H1 (cell line): ENCODE data around the gene USP16. TPM values are rescaled to one million over a fixed set of nuclear protein-coding genes. Genes with fewer than 3 reads are reported as not detected.

Experiments
- CTCF ChIA-PET: fragments of 300-600 bp; sonication (Branson Sonifier 250); formaldehyde crosslinking; loops from one replicate; lab custom pipeline; 2021; ENCODE audit not compliant: partially characterized antibody; lab: Charles Lee
- POLR2A ChIA-PET: fragments of 300-600 bp; sonication (Branson Sonifier 250); formaldehyde crosslinking; loops from one replicate; lab custom pipeline; 2021; ENCODE audit warnings: inconsistent platforms; ENCODE audit not compliant: partially characterized antibody; lab: Charles Lee
- DNase-seq, 2 experiments: peaks; one replicate each; pipeline versions ENCODE4 v3.0.0 to v3.0.0-alpha.2; 2010 to 2022; ENCODE audit warnings: low spot score in 2 of 2, low read depth in 1 of 2, mixed read lengths in 1 of 2
- FAIRE-seq: peaks from 2 replicates; lab custom pipeline; 2011; peaks lifted over from hg19 to GRCh38; lab: Jason Lieb, UNC
- H2AFZ ChIP-seq: 2 replicates; pipeline ENCODE4 v1.8.1; 2012; ENCODE audit warnings: low read length, inconsistent platforms
- H2AK5ac ChIP-seq: 2 replicates; pipeline ENCODE4 v1.6.1; 2013; ENCODE audit warnings: low read depth, low read length
- H2BK120ac ChIP-seq: replicated peaks from 2 replicates; pipeline ENCODE3; 2013; ENCODE audit warnings: low read depth, low read length, inconsistent platforms
- H2BK12ac ChIP-seq: 2 replicates; pipeline ENCODE4 v1.6.1; 2013; ENCODE audit warnings: low read depth, low read length
- H2BK15ac ChIP-seq: 2 replicates; pipeline ENCODE4 v1.6.1; 2013; ENCODE audit warnings: low read length
- H2BK20ac ChIP-seq: 2 replicates; pipeline ENCODE4 v1.6.1; 2013; ENCODE audit warnings: low read length
- H2BK5ac ChIP-seq: 2 replicates; pipeline ENCODE4 v1.6.1; 2013; ENCODE audit warnings: low read depth, low read length
- H3K14ac ChIP-seq: 2 replicates; pipeline ENCODE4 v1.6.1; 2013; ENCODE audit warnings: inconsistent platforms; ENCODE audit not compliant: insufficient read length
- H3K18ac ChIP-seq: 2 replicates; pipeline ENCODE4 v1.6.1; 2013; ENCODE audit warnings: low read length; ENCODE audit errors: extremely low read depth
- H3K23ac ChIP-seq: 2 replicates; pipeline ENCODE4 v1.6.1; 2013; ENCODE audit warnings: inconsistent platforms; ENCODE audit not compliant: insufficient read length
- H3K23me2 ChIP-seq: 2 replicates; pipeline ENCODE4 v1.6.1; 2013; ENCODE audit warnings: low read depth, low read length
- H3K27ac ChIP-seq: 2 replicates; pipeline ENCODE4 v1.6.1; 2011; ENCODE audit warnings: low read depth, low read length, inconsistent platforms
- H3K27me3 ChIP-seq, 4 experiments: replicated peaks in 1 of 4; 1 replicate in 1 of 4; 2 replicates in 3 of 4; pipeline versions ENCODE4 v1.6.1 to v1.8.1; 2011 to 2013; ENCODE audit warnings: low read length in 3 of 4, mild to moderate bottlenecking in 3 of 4, inconsistent platforms in 2 of 4, mixed read lengths in 2 of 4, moderate library complexity in 1 of 4; ENCODE audit not compliant: control insufficient read depth in 3 of 4, insufficient read depth in 3 of 4; ENCODE audit errors: extremely low read depth in 1 of 4
- H3K36me3 ChIP-seq, 4 experiments: 2 replicates each; pipeline versions ENCODE4 v1.6.1 to v1.8.1; 2011 to 2013; ENCODE audit warnings: mild to moderate bottlenecking in 4 of 4, low read length in 3 of 4, moderate library complexity in 2 of 4, control low read depth in 1 of 4, inconsistent platforms in 1 of 4; ENCODE audit not compliant: insufficient read depth in 4 of 4, control insufficient read depth in 2 of 4
- H3K4ac ChIP-seq: replicated peaks from 2 replicates; pipeline ENCODE3; 2013; ENCODE audit warnings: low read length, low read depth, mixed read lengths, inconsistent platforms; ENCODE audit not compliant: insufficient read length
- H3K4me1 ChIP-seq, 4 experiments: replicated peaks in 1 of 4; 1 replicate in 1 of 4; 2 replicates in 3 of 4; pipeline versions ENCODE4 v1.6.1 to v1.8.1; 2011 to 2013; ENCODE audit warnings: low read length in 3 of 4, inconsistent platforms in 2 of 4, mixed read lengths in 1 of 4; ENCODE audit not compliant: insufficient read depth in 4 of 4, control insufficient read depth in 3 of 4
- H3K4me2 ChIP-seq, 2 experiments: 2 replicates each; pipeline versions ENCODE4 v1.6.1 to v1.8.1; 2011 to 2013; ENCODE audit warnings: low read depth in 2 of 2, low read length in 2 of 2, control low read depth in 1 of 2, inconsistent platforms in 1 of 2, mild to moderate bottlenecking in 1 of 2; ENCODE audit not compliant: insufficient read depth in 1 of 2
- H3K4me3 ChIP-seq, 4 experiments: fragments of 200-600, 300-600 bp in 1 of 4; sonication (generic), shearing (Covaris generic), sonication (Bioruptor Twin) in 1 of 4; 2 replicates each; pipeline versions ENCODE4 v1.5.1 to v1.8.1; 2011 to 2016; ENCODE audit warnings: low read length in 4 of 4, low read depth in 3 of 4, control low read depth in 2 of 4, inconsistent platforms in 2 of 4, mild to moderate bottlenecking in 2 of 4, mixed read lengths in 1 of 4, moderate library complexity in 1 of 4; ENCODE audit not compliant: insufficient read depth in 2 of 4; ENCODE audit errors: extremely low read depth in 1 of 4
- H3K56ac ChIP-seq: replicated peaks from 2 replicates; pipeline ENCODE3; 2013; ENCODE audit warnings: low read depth, mild to moderate bottlenecking, mixed read lengths, low read length, inconsistent platforms; ENCODE audit not compliant: insufficient read length
- H3K79me1 ChIP-seq: 2 replicates; pipeline ENCODE4 v1.6.1; 2013; ENCODE audit warnings: low read depth, low read length, control low read depth
- H3K79me2 ChIP-seq, 2 experiments: 2 replicates each; pipeline versions ENCODE4 v1.6.1 to v1.8.1; 2012 to 2013; ENCODE audit warnings: low read length in 2 of 2, mild to moderate bottlenecking in 2 of 2, inconsistent platforms in 1 of 2; ENCODE audit not compliant: insufficient read depth in 2 of 2, control insufficient read depth in 1 of 2
- H3K9ac ChIP-seq, 4 experiments: replicated peaks in 1 of 4; 1 replicate in 1 of 4; 2 replicates in 3 of 4; pipeline versions ENCODE4 v1.6.1 to v1.8.1; 2011 to 2013; ENCODE audit warnings: low read depth in 3 of 4, low read length in 3 of 4, control low read depth in 2 of 4, mild to moderate bottlenecking in 2 of 4, moderate library complexity in 2 of 4, inconsistent platforms in 1 of 4; ENCODE audit errors: extremely low read depth in 1 of 4
- H3K9me3 ChIP-seq, 2 experiments: 2 replicates each; pipeline versions ENCODE4 v1.6.1 to v1.8.1; 2012 to 2013; ENCODE audit warnings: mild to moderate bottlenecking in 2 of 2, moderate library complexity in 2 of 2, control low read depth in 1 of 2, inconsistent platforms in 1 of 2, low read depth in 1 of 2, low read length in 1 of 2, mixed read lengths in 1 of 2; ENCODE audit not compliant: insufficient read depth in 2 of 2
- H4K20me1 ChIP-seq, 2 experiments: replicated peaks in 1 of 2; 2 replicates each; pipeline versions ENCODE3 to v1.8.1; 2011 to 2013; ENCODE audit warnings: inconsistent platforms in 2 of 2, low read length in 2 of 2, mild to moderate bottlenecking in 1 of 2; ENCODE audit not compliant: insufficient read depth in 2 of 2, control insufficient read depth in 1 of 2
- H4K5ac ChIP-seq: 2 replicates; pipeline ENCODE4 v1.6.1; 2013; ENCODE audit warnings: low read length, low read depth, mixed read lengths, inconsistent platforms; ENCODE audit not compliant: insufficient read length
- H4K8ac ChIP-seq: 2 replicates; pipeline ENCODE4 v1.8.0; 2013; ENCODE audit warnings: mild to moderate bottlenecking, moderate library complexity, low read length, inconsistent platforms; ENCODE audit not compliant: insufficient read depth; ENCODE audit errors: extremely low read depth
- H4K91ac ChIP-seq: replicated peaks from 2 replicates; pipeline ENCODE3; 2013; ENCODE audit warnings: low read length, mixed read lengths, inconsistent platforms; ENCODE audit not compliant: insufficient read length
- RNF2 ChIP-seq: fragments of 200-900, 300-1000 bp; sonication (generic); IDR thresholded peaks from 2 replicates; pipeline ENCODE4 v1.7.1; 2016; ENCODE audit warnings: borderline replicate concordance, low read depth, mild to moderate bottlenecking, antibody characterized with exemption, low read length; ENCODE audit not compliant: poor library complexity, severe bottlenecking; ENCODE audit errors: missing control alignments
- WGBS, 2 experiments: shearing (Covaris generic) in 1 of 2; methylation state at CpG; one replicate each; pipeline versions ENCODE4 v1.1.6 to v1.1.7; 2013 to 2015; ENCODE audit warnings: low lambda C conversion rate in 2 of 2, mixed read lengths in 2 of 2, inconsistent platforms in 1 of 2, low coverage in 1 of 2, missing lambda C conversion rate in 1 of 2; ENCODE audit not compliant: insufficient replicate concordance in 2 of 2, insufficient coverage in 1 of 2, insufficient read length in 1 of 2; ENCODE audit errors: extremely low coverage in 1 of 2, missing lambda C conversion rate in 1 of 2; 5-methylcytosine and 5-hydroxymethylcytosine counted together
- polyA plus RNA-seq, 7 experiments: library from polyadenylated mRNA; depleted of rRNA in 3 of 7; stranded (reverse) in 5 of 7; unstranded in 2 of 7; fragments of >200 nt in 5 of 7; fragments of 200-250 nt in 2 of 7; gene quantifications; 1 replicate in 5 of 7; 2 replicates in 1 of 7; 4 replicates in 1 of 7; pipeline versions ENCODE4 v1.2.1 to v1.2.3, GENCODE V29; 2011 to 2013; ENCODE audit warnings: missing spikeins in 2 of 7, mixed read lengths in 2 of 7
- total RNA-seq: library from RNA; stranded (reverse); fragmentation: NEBNext Ultra II Directional; extraction: Animal tissue kit (Norgen Biotek cat#: 25700); gene quantifications from 2 replicates; pipeline ENCODE4 v1.2.1, GENCODE V29; 2021

The USP16 gene
- total and polyA plus RNA-seq, 2 of the 8 experiments (the other 6 are each of a cell fraction or from before 2014, with no cell fraction given), result 3.4 to 19.1 TPM

DNA sequence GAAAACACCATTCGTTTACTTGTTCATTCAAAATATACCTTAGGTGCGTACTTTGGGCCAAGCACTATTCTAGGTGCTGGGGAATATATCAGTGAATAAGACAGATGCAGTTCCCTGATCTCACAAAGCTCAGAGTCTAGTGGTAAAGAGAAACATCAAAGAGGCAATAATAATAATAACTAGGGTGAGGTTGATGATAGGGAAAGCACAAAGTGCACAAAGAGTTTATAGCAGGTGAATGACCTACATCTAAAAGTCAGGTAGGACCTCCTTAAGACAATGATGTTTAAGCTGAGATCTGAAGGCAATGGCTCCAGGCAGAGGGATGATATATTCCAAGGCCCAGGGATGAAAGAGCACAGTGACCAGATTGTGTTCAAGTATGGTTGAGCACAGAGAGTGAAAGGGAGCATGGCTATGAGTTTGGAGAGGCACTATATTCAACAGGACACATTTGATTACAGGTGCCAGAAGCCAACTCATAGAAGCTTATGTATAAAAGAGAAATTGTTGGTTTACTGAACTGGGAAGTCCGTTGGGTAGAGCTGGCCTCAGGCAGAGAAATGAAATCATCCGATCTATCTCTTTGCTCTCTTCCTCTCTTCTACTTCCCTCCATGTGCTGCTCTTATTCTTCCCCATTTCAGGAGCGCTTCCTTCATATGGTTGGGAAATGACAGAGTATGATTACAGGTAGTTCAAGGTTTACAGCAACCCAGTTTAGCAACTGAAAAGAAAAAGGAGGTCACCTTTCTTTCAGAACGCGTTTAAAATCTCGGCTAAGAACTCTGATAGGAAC lies 71.9 kb downstream of the USP16 start:
- no peaks in the 10 kb centered on the region; a peak in 1 of 8 replicates for H3K36me3 ChIP-seq
- no peak for TF ChIP-seq RNF2

More for the DNA sequence above, 71.9 kb downstream of the USP16 start:
- Histone ChIP-seq H3K79me2 (no peaks in the 10 kb centered on the region), H3K79me1 (no peaks in the 10 kb centered on the region), H2AFZ (peak overlapping the region; percentile 8; the same call in 1 of the 2 replicates), H3K23me2 (no peaks in the 10 kb centered on the region), H3K4me3 (no peak overlapping the region), H3K4ac (no peak overlapping the region), H3K4me2 (no peak overlapping the region), H2AK5ac (no peak overlapping the region), H2BK12ac (no peak overlapping the region), H3K56ac (no peak overlapping the region), H4K5ac (no peak overlapping the region), H3K9me3 (no peaks in the 10 kb centered on the region), H3K18ac (no peak overlapping the region), H2BK15ac (no peak overlapping the region), H2BK20ac (no peak overlapping the region), H3K27me3 (no peaks in the 10 kb centered on the region), H4K8ac (no peak overlapping the region), H3K9ac (no peak overlapping the region), H4K20me1 (no peaks in the 10 kb centered on the region), H4K91ac (no peak overlapping the region), H3K4me1 (peaks cover 0 to 4% (median 0%) of the 10 kb centered on the region in 4 experiments; a peak in 1 of 7 replicates), H3K27ac (no peak overlapping the region), H2BK120ac (no peak overlapping the region), H2BK5ac (no peak overlapping the region), H3K14ac (no peak overlapping the region), H3K23ac (no peak overlapping the region)
- CTCF ChIA-PET, result interaction anchor here (1.3 to 1.6 kb wide), 4 partner anchors 252 to 282 kb away, joined by 3 to 6 read pairs (median 4); no protein-coding TSS in a partner anchor
- no peak for DNase-seq
- FAIRE-seq, result no peak
- 85% methylated on average over 8 of the region's 8 CpGs; no CpG with 5 or more reads in 1 of the 2 experiments for WGBS, 2 experiments
- POLR2A ChIA-PET, result no interaction called here
